HL-60 (cell line): Measurements from ENCODE around the gene CARMIL1.

ENCODE experiments used
- GABPA ChIP-seq: IDR thresholded peaks from 2 replicates; pipeline ENCODE4 v1.6.1; 2012; ENCODE audit warnings: low read depth
- POLR2AphosphoS5 ChIP-seq: IDR thresholded peaks from 2 replicates; pipeline ENCODE4 v1.6.1; 2012; ENCODE audit warnings: low read depth
- SPI1 ChIP-seq: IDR thresholded peaks from 2 replicates; pipeline ENCODE4 v1.6.1; 2012; ENCODE audit warnings: low read depth, mild to moderate bottlenecking, borderline replicate concordance
- TF ChIP-seq, protein P1 (sequence below): IDR thresholded peaks from one replicate; pipeline ENCODE4 v1.5.1; 2011; ENCODE audit warnings: low read length, control low read depth, inconsistent platforms; ENCODE audit not compliant: insufficient read depth
- TF ChIP-seq, protein P2 (sequence below): IDR thresholded peaks from 2 replicates; pipeline ENCODE4 v1.6.1; 2012; ENCODE audit warnings: low read depth; ENCODE audit not compliant: insufficient replicate concordance

DNA sequence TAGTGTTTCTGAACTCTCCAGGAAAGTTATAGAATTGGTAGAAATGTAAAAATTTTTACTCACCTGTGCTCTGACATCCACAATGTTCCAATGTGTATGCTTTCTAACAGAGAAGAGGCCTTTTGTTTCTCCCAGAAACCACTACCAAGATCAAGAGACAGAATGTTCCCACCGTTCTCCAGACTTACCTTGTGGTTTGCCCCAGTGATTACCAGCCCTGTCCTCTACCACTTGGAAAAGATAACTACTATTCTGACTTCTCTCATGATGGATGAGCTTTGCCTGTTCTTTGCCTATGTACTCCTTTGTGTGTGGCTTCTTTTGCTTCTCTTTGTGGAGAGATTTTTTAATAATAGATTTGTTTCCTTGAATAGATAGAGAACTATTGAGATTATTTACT, 199.8 kb downstream of the CARMIL1 start:
- TF ChIP-seq, protein P1, sequence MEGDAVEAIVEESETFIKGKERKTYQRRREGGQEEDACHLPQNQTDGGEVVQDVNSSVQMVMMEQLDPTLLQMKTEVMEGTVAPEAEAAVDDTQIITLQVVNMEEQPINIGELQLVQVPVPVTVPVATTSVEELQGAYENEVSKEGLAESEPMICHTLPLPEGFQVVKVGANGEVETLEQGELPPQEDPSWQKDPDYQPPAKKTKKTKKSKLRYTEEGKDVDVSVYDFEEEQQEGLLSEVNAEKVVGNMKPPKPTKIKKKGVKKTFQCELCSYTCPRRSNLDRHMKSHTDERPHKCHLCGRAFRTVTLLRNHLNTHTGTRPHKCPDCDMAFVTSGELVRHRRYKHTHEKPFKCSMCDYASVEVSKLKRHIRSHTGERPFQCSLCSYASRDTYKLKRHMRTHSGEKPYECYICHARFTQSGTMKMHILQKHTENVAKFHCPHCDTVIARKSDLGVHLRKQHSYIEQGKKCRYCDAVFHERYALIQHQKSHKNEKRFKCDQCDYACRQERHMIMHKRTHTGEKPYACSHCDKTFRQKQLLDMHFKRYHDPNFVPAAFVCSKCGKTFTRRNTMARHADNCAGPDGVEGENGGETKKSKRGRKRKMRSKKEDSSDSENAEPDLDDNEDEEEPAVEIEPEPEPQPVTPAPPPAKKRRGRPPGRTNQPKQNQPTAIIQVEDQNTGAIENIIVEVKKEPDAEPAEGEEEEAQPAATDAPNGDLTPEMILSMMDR: no peak
- TF ChIP-seq, protein P2, sequence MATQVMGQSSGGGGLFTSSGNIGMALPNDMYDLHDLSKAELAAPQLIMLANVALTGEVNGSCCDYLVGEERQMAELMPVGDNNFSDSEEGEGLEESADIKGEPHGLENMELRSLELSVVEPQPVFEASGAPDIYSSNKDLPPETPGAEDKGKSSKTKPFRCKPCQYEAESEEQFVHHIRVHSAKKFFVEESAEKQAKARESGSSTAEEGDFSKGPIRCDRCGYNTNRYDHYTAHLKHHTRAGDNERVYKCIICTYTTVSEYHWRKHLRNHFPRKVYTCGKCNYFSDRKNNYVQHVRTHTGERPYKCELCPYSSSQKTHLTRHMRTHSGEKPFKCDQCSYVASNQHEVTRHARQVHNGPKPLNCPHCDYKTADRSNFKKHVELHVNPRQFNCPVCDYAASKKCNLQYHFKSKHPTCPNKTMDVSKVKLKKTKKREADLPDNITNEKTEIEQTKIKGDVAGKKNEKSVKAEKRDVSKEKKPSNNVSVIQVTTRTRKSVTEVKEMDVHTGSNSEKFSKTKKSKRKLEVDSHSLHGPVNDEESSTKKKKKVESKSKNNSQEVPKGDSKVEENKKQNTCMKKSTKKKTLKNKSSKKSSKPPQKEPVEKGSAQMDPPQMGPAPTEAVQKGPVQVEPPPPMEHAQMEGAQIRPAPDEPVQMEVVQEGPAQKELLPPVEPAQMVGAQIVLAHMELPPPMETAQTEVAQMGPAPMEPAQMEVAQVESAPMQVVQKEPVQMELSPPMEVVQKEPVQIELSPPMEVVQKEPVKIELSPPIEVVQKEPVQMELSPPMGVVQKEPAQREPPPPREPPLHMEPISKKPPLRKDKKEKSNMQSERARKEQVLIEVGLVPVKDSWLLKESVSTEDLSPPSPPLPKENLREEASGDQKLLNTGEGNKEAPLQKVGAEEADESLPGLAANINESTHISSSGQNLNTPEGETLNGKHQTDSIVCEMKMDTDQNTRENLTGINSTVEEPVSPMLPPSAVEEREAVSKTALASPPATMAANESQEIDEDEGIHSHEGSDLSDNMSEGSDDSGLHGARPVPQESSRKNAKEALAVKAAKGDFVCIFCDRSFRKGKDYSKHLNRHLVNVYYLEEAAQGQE: no peak
- TF ChIP-seq POLR2AphosphoS5 (no peak), SPI1 (no peak), GABPA (no peak)
